ENCODE data around the gene SLC39A11. TPM values are rescaled to one million over a fixed set of nuclear protein-coding genes. Genes with fewer than 3 reads are reported as not detected.
A peak's percentile ranks its signal among the peaks of the same experiment; 100 is the strongest.
"Not testable (repeated sequence)": the region's sequence is repeated elsewhere in the genome, so short reads cannot be mapped to it uniquely, and the experiment has no call there.

Gene SLC39A11
- polyA plus RNA-seq, 10 donors, result 8.2 to 10.9 (median 9.6) TPM

- no peak for DNase-seq
Observed at GRCh38 chr17:73112246-73112645, 19.8 kb upstream of the SLC39A11 start.

DNA sequence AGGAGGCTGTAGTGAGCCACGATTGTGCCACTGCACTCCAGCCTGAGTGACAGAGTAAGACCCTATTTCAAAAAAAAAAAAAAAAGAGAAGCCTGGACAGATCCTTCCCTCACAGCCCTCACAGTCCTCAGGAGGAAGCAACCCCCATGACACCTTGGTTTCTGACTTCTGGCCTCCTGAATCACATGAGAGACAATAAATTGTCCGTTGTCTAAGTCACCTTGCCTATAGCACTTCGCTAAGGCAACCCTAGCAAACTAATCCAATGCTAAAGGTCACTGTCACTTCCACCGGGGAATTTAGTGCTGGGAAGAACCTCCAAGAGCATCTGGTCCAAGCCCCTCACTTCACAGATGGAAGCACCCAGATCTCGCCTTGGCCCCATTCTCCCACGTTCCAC is 18.9 kb upstream of the SLC39A11 start:
- DNase-seq, result no peak

- DNase-seq, result peak in 1 of 3 donors; percentile 56
Observed at GRCh38 chr17:73107191-73107590, 14.7 kb upstream of the SLC39A11 start.

DNA sequence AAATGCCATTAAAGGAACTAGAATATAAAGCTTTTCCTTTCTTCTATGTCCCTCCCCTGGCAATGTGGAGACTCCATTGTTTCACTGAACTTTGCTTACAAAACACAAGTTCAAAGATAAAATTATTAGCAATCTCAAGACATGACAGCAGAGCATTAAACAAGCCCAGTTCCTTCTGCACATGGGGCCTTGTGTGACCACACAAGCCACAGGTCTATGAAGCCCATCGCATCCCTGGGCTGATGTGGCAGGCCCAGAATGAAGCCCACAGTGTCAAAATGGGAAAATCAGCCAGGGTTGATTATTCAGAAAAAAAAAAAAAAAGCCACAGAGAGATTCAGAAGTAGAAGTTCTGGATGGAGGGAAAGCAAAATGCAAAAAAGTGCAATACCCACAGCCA is 12.9 kb upstream of the SLC39A11 start:
- DNase-seq, result no peak

DNA sequence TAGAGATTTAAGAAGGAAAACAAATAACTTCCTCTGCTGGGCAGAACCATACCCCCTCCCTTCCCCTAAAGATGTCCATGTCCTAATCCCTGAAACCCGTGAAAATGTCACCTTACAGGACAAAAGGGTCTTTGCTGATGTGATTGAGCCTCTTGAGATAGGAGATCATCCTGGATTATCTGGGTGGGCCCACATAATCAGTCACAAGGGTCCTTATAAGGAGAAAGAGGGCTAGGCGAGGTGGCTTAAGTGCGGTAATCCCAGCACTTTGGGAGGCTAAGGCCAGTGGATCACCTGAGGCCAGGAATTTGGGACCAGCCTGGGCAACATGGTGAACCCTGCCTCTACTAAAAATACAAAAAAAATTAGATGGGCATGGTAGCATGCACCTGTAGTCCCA is 12.0 kb upstream of the SLC39A11 start:
- no peak for DNase-seq

GRCh38 chr17:73103641-73104335 is 11.3 kb upstream of the SLC39A11 start:
- DNase-seq, result no peak

DNA sequence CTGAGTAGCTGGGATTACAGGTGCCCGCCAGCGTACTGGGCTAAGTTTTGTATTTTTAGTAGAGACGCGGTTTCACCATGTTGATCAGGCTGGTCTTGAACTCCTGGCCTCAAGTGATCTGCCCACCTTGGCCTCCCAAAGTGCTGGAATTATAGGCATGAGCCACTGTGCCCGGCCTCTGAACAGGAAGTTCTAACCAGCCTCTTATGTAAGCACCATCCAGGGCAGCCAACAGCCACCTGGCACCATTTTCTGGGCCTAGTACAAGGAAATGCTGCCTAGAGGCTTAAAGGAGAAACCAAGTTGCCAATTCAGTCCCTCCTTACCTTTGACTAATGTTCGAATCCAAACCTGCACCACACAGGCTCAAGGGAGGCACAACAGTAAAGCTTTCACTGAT is 8.5 kb upstream of the SLC39A11 start:
- no peak for DNase-seq

- no peak for DNase-seq
Observed at GRCh38 chr17:73100363-73100762, 7.9 kb upstream of the SLC39A11 start.

- no peak for DNase-seq
Observed at GRCh38 chr17:73099511-73099910, 7.0 kb upstream of the SLC39A11 start.

- DNase-seq, result no peak
Observed at GRCh38 chr17:73098919-73099318, 6.4 kb upstream of the SLC39A11 start.

DNA sequence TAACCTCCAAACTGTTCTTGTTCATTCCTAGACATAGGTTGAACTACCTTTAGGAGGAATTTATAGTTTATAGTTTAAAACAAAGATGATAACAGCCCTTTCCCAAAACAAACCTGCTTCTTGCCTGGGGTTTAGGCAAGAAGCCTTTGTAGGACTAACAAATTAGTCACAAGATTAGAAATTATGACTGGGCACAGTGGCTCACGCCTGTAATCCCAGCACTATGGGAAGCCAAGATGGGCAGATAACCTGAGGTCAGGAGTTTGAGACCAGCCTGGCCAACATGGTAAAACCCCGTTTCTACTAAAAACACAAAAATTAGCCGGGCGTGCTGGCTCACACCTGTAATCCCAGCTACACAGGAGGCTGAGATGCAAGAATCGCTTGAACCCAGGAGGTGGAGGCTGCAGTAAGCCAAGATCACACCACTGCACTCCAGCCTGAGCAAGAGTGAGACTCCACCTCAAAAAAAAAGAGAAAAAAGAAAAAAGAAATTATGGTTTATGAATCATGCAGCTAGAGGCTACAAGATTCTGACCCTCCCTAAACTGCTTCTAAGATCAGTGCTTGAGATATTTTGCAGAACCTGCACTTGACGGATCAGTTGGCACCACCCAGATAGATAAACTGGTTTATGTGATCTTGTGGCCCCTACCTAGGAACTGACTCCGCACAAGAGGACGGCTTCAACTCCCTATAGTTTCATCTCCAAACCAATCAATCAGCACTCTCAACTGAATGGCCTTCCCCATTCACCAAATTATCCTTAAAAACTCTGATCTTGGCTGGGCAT is 5.7 kb upstream of the SLC39A11 start:
- DNase-seq, result not testable (repeated sequence)

GRCh38 chr17:73096866-73097265 is 4.4 kb upstream of the SLC39A11 start:
- DNase-seq, result no peak

DNA sequence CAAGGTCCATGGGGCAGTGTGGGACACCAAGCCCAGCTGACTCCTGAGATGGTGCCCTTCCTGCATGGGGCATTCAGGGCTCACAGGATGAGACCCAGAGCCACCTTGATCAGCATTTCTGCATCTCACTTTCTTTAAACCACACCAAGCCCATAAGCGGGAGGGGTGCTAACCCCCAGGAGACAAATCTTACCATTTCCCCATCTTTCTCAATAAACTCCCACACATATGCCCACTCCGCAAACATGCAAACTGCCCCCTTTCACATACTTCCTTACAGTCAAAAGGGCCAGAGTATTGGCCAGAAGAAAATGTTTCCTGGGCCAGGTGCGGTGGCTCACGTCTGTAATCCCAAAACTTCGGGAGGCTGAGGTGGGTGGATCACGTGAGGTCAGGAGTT is 3.7 kb upstream of the SLC39A11 start:
- no peak for DNase-seq

GRCh38 chr17:73093286-73093685 is 798 bp upstream of the SLC39A11 start:
- DNase-seq, result no peak

- DNase-seq, result peak in 1 of 3 donors; percentile 68
Observed at GRCh38 chr17:73091770-73092522, 542 bp downstream of the SLC39A11 start.

- DNase-seq, result no peak
Observed at GRCh38 chr17:73091410-73091769, 1.1 kb downstream of the SLC39A11 start.

- DNase-seq, result no peak
Observed at GRCh38 chr17:73090396-73091202, 1.9 kb downstream of the SLC39A11 start.

DNA sequence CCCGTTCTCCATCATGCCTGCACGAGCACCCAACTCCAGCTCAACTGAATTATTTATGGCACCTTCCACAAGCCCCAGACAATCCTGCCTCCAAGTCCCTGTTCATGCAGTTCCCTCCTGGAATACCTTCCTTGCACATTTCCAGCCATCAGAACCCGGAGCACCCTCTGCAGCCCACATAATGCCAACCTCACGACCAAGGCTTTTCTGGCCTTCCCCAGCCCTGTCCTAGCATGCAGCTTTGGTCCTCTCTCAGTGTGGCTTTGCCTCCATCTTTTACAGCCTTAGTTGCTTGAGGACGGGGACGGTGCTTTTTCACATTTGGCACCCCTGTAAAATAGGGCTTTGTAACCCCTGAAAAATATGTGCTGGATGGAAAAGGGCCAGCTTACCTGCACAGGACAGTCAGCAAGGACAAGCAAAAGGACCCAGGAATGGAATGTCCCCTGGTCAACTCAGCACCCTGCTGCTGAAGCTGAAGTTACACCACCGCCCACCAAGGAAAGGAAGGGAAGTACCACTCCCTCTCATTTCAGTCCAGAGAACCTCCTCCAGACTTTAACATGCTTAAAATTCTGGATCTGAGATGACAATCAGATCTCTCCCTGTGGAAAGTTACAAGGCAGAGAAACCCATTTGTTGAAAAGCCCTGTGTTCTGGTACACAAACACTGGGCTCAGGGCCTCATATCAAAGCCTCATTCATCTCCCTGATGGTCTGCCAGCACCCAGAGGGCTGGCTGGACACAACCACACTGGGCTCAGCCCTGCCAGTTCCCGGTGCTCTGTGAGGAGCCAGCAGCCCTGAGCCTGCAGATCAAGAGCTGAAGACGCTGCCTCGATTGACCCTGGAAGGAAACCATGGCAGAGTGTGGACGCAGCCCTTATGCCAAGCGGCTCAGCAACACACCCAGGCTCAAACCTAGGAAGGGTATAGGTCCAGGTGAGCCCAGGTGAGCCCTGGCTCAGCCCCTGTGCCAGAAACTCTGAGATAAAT is 2.9 kb downstream of the SLC39A11 start:
- DNase-seq, result no peak

DNA sequence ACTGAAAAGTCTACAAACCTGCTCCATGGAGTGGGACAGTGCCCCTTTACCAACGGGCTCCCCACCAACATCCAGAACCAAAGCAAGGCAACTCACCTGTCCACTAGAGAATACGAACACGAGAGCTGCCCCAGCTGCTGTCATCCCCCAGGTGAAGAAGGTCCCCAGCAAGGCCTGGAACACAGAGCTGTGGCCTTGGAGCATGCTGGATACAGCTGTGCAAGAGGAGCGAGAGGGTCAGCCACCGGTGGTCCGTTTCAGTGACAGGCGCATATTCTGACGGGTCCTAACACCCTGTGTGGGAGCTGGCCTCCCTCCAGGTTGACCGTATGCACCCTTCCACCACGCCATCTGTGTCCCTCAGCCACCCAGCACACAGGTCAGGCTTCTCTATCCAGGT is 3.9 kb downstream of the SLC39A11 start:
- DNase-seq, result no peak

DNA sequence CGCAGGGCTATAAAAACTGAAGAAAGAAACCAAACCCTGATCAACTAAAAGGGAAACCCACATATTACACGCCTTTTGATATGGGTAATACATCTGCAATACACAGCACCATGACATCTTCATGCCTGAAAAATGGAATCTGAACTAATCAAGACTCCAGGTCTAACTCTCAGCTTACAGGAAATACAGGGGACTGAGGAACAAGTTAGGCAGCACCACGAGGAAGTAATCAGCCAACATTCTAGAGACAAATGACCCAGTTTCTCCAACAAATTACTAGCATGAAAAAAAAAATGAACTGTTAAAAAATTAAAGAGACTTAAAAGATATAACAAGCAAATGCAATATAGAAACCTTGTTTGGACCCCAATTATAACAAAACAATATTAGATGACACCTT is 9.1 kb downstream of the SLC39A11 start:
- no peak for DNase-seq

DNA sequence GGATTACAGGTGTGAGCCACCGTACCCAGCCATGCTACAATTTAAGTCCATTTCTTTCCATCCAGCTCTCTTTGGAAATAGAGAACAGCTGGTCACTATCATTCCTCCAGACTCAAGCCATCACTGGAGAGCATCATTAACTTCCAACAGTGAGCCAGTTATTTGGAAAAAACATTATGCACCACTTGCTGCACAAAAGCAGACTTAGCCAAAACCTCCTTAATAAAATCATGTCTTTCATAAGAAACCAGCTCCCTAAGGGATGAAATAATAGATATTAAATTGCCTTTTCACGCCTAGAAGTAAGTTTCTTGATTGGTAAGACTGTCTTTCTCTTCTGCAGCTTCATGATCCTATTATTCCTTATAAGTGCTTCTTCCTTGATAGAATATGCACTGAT is 17.9 kb downstream of the SLC39A11 start:
- no peak for DNase-seq

Measured in muscle of back (tissue), 11 donors.